Central memory CD8-positive, alpha-beta T cell (primary cell): ENCODE measurements around the gene TMEM63B.

Experiments
- ATAC-seq: fragments of 150-1000 bp; cut with Tn5 transposase; replicated peaks from 2 replicates; pipeline ENCODE4 v1.10.0; 2022; ENCODE audit warnings: mild to moderate bottlenecking, moderate FRiP score, moderate number of reproducible peaks; ENCODE audit not compliant: poor library complexity, severe bottlenecking; ENCODE audit errors: extremely low read depth
- DNase-seq, 2 donors: peaks; one replicate each; pipeline ENCODE4 v3.0.0; 2021; ENCODE audit warnings: low spot score in 2 of 2
- H3K27ac Mint-ChIP-seq: one replicate; pipeline ENCODE4 v1.8.0; 2022; ENCODE audit warnings: low read depth, mild to moderate bottlenecking, moderate library complexity, mixed read lengths
- H3K27me3 Mint-ChIP-seq: one replicate; pipeline ENCODE4 v1.8.0; 2022; ENCODE audit warnings: mixed read lengths
- H3K36me3 Mint-ChIP-seq: one replicate; pipeline ENCODE4 v1.8.0; 2022; ENCODE audit warnings: mild to moderate bottlenecking, moderate library complexity, mixed read lengths; ENCODE audit not compliant: insufficient read depth
- H3K4me1 Mint-ChIP-seq: one replicate; pipeline ENCODE4 v1.8.0; 2022; ENCODE audit warnings: mixed read lengths
- H3K4me3 Mint-ChIP-seq: one replicate; pipeline ENCODE4 v1.8.0; 2022; ENCODE audit warnings: mild to moderate bottlenecking, moderate library complexity, mixed read lengths
- H3K9me3 Mint-ChIP-seq: one replicate; pipeline ENCODE4 v1.8.0; 2022; ENCODE audit warnings: mixed read lengths

Gene TMEM63B

DNA sequence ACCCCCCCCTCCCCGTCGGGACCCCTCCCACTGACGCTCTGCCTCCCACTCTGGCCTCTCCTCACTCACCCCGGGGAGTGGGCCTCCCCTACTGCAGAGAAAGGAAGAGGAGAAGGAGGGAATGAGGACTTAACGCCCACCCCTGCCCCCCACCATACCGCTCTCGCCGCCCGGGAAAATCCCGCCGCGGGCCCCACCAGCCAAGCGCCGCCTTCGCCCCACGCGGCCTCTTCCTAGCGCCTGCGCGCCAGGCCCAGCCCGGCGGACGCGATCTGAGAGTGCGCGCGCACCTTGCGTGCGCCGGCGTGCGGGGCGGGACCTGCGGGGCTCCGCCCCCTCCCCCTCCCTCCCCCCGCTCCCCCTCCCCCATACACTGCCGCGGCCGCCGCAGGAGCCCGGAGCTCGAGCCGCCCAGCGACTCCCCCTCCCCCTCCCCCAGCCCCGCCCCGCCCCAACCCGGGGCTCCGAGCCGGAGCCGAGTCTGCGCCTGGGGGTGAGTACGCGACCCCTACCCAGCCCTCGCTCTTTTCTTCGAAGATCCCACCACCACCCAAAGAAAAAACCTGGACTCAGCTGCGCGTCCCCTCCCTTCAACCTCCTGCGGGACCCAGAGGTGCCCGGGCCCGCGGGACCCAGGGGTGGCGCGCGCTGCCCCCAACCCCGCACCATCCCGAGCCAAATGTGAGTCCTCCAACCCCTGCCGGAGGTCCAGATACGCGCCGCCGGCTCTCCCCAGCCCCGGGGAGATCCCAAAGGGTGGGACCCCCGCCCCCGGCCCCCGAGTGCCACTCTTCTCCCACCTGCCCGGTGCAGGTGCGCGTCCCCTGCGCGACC, at the start of gene TMEM63B, which contains the start of gene MRPL14:
Gene TMEM63B, plus strand, starts transcription at position 369 of the 834 bp plus-strand sequence. CDS start 7,031 bp downstream, outside the sequence.
Gene MRPL14, minus strand, starts transcription at position 267 of the 834 bp plus-strand sequence. CDS start 10,841 bp downstream, outside the sequence.
- ATAC-seq, result peak; percentile 84
- Mint-ChIP-seq H3K4me1 (peaks cover 64% of the 10 kb centered on the region), H3K9me3 (no peaks in the 10 kb centered on the region), H3K27ac (peak within 1 kb of the TSS; percentile 98), H3K36me3 (peaks cover 8% of the 10 kb centered on the region), H3K4me3 (peak within 1 kb of the TSS; percentile 91), H3K27me3 (no peaks in the 10 kb centered on the region)
- DNase-seq, result peak; percentile 74 to 84

DNA sequence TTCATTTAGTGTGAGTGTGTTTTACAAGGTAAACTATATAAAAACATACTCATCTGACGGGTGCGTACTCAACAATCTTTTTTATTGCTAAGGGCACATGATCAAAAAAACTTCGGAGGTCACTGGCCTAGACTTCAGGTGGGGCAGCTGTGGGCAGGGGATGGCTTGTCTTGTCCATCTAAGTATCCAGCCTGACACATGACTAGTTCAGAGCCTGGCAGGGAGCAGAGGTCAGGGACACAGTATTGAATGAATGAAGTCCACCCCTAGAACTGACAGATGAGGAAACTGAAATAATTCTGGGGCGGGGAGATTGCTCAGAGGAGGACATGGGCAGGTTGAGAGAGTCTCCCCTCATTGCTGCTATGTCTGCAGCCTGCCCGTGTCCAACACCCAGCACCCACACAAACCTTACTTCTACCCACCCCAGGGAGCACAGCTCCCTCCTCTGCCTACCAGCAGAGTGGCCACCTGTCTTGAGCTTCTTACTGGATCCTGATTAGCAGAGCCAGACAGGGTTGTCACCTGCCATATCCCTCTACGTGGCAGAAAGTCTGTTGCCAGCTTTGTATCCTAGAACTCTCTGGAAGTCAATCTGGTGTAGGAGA, 49.0 kb upstream of the TMEM63B start:
- Mint-ChIP-seq H3K27ac (no peak overlapping the region), H3K4me1 (peaks cover 15% of the 10 kb centered on the region), H3K27me3 (peaks cover 25% of the 10 kb centered on the region), H3K36me3 (peaks cover 2% of the 10 kb centered on the region), H3K9me3 (no peaks in the 10 kb centered on the region), H3K4me3 (no peak overlapping the region)
- no peak for DNase-seq
- ATAC-seq, result no peak

DNA sequence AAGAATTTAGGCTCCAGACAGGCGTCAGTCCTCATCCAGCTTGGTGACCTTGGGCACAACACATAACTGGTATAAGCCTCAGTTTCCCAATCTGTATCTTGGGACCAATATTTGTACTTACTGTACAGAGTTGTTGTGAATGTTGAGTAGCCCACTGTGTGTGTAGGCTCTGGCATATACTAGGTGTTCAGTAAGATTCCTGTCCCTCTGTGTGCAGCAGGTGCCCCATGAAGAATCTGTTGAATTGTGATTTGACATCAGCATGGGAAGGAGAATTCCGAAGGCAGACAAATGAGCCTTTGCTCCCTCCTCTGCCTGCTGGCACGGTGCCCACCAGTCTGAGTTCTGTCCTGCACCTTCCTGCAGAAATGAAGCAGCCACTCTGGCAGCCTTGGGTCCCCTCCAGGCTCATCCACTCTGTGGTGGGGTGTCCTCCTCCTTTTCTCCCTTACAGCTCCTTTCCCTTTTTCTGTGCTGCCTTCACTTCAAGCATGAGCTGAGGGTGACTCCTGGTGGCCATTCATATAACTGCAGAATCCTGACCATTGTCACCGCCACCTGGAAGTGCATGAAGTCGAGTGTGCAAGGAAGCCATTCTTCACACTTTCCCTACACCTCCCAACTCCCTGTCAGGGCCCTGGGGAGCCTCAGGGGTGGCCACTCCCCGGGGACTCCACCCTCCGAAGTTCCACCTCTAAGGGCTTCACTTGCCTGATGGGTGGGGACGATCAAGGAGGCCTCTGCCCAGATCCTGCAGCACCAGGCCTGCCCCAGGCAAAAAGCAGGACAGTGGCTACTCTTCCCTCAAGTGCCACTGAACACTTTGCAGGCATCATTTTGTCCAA, 48.3 kb upstream of the TMEM63B start:
- H3K9me3 Mint-ChIP-seq, result no peaks in the 10 kb centered on the region
- ATAC-seq (no peak), DNase-seq (peak; percentile 61 to 65)
- peaks cover 8% of the 10 kb centered on the region for H3K4me1 Mint-ChIP-seq
- H3K27ac Mint-ChIP-seq, result no peak overlapping the region
- H3K36me3 Mint-ChIP-seq, result no peaks in the 10 kb centered on the region
- no peak overlapping the region for H3K4me3 Mint-ChIP-seq
- peaks cover 25% of the 10 kb centered on the region for H3K27me3 Mint-ChIP-seq

DNA sequence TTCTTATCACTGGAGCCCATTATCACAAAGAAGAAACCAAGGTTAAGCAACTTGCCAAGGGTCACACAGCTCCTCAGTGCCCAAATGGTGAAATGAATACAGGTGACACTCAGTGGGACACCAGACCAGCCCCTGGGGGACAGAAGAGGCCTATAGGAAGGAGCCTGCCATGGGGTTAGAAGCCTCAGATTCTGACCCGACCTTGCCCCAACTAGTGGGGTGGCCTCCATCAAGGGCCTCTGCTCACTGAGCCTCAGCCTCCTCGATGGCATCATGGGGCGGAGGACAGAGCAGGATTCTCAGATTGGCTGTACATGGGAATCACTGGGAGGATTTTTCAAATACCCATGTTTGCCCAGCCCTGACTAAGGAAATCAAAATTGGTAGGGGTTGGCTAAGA, 47.7 kb upstream of the TMEM63B start:
- no peaks in the 10 kb centered on the region for H3K9me3 Mint-ChIP-seq

DNA sequence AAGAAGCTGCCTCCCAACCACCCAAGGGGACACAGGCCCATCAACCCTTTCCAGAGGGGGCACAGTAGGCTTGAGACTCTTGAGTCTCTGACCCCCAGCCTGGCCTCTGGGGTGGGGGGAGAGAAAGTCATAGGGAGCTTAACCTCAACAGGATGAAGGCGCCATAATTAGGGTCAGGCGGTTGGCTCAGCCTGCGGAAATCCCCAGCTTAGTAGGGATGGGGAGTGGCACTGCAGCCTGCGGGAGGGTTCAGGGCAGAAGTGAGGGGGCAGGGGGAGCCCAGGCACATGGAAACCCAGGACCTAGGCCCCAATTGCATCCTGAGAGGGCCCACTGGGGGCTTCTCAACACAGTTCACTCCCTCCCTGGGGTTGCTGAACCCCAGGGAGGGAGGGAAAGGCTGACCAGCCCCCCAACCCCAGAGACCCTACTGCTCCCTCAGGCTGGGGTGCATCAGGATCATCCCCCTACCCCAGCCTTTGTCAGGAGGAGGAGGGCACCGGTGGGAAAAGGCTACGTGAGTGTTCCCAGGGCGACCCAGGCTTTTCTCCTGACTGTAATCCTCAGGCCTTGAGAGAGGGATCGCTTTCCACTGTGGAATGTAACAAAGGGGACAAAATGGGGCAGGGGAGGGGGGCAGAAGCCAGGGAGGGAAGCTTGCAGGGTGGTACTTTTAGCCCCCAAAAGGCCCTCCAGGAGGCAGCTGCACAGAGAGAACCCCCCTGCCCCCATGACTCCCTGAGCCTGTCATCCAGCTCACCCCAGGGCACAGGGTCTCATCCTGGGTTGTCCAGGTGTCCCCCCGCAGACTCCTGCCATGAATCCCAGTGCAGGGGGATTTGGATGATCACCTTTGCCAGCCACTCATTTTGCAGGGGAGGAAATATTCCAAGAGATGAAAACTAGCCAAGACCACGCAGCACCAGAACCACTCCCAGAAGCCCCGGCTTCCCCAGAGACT, 46.5 kb upstream of the TMEM63B start:
- no peaks in the 10 kb centered on the region for H3K36me3 Mint-ChIP-seq
- no peak overlapping the region for H3K4me3 Mint-ChIP-seq
- DNase-seq (no peak), ATAC-seq (no peak)
- H3K27me3 Mint-ChIP-seq, result peaks cover 25% of the 10 kb centered on the region
- no peaks in the 10 kb centered on the region for H3K4me1 Mint-ChIP-seq
- no peaks in the 10 kb centered on the region for H3K9me3 Mint-ChIP-seq
- H3K27ac Mint-ChIP-seq, result no peak overlapping the region

More for the DNA sequence above, 47.7 kb upstream of the TMEM63B start:
- Mint-ChIP-seq H3K27ac (no peak overlapping the region), H3K4me3 (no peak overlapping the region), H3K36me3 (no peaks in the 10 kb centered on the region), H3K27me3 (peaks cover 25% of the 10 kb centered on the region), H3K4me1 (peaks cover 2% of the 10 kb centered on the region)
- no peak for DNase-seq
- ATAC-seq, result no peak

DNA sequence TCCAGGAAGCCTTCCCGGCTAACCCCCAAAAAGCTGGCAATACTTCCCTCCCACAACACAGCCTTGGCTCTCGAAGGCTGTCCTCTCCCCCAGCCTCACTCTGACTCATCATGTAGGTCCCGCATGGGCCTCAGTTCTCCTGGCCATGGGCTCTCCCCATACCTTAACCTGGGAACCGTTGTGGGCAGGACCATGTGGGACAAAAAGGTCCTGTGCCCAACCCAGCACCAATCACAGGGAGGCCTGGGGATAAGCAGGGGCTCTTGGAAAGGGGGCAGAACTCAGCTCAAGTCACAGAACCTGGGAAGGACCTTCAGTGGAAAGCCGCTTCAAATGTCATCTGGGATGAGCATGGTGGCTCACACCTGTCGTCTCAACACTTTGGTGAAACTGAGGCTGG, 45.6 kb upstream of the TMEM63B start:
- no peaks in the 10 kb centered on the region for H3K4me1 Mint-ChIP-seq
- H3K27ac Mint-ChIP-seq, result no peak overlapping the region
- no peak overlapping the region for H3K4me3 Mint-ChIP-seq
- no peaks in the 10 kb centered on the region for H3K36me3 Mint-ChIP-seq
- peaks cover 25% of the 10 kb centered on the region for H3K27me3 Mint-ChIP-seq
- ATAC-seq (no peak), DNase-seq (no peak)
- H3K9me3 Mint-ChIP-seq, result no peaks in the 10 kb centered on the region

DNA sequence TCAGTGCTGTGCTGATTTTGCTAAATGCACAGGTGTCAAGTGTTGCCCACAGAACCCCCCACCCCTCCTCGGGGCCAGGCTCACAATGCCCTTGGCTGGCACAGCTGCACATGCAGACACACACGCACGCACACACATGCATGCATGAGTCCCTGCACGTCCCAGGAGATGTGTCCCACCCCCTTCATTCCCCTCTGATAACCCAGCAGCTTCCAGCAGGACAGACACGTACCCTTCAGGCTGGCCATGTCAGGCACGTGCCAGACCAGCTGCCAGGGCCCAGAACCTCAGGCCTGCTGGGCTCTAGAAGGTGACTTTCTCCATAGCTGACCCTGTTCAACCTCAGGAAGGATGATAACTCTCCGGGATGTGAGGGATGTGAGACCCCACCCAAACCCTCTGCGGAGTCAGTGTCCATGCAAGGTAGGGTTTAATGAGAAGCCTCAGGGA, 44.5 kb upstream of the TMEM63B start:
- Mint-ChIP-seq H3K27me3 (peaks cover 17% of the 10 kb centered on the region), H3K4me1 (no peaks in the 10 kb centered on the region), H3K4me3 (no peak overlapping the region), H3K9me3 (no peaks in the 10 kb centered on the region), H3K27ac (no peak overlapping the region), H3K36me3 (no peaks in the 10 kb centered on the region)
- no peak for ATAC-seq
- DNase-seq, result no peak

DNA sequence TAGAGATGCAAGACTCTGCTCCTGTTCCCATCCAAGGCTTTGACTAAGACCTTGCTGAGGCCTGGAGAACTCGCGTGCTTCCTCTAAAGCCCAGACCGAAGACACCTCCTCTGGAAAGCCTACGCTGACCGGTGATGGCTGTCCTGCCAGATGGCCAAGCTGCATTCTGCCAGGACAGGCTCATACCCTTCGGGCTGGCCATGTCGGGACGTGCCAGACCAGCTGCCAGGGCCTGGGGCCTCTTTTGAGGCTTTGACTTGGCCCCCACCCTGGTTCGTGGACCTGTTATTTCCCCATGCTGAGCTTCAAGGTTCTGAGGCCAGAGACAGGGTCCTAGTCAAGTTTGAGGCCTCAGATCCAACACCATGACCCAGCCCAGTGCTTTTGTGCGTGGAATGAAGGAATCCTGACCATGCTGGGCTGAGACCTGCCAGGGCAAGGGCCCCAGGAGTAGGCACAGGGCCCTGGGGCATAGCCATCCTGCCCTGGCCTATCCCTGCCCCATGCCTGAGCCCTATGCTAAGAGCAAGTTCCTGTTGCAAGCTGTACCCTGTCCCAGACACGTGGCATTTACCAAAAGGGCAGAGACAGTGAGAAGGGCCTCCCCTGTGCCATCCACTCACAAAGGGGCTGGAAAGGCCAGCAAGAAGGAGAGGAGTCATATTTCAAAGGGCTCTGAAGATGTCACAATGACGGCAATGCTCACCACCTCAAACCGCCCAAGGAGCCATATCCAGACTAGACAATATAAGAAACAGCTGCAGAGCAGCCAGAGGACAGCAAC, 42.9 kb upstream of the TMEM63B start:
- Mint-ChIP-seq H3K27ac (no peak overlapping the region), H3K27me3 (peaks cover 2% of the 10 kb centered on the region), H3K4me3 (no peak overlapping the region)

DNA sequence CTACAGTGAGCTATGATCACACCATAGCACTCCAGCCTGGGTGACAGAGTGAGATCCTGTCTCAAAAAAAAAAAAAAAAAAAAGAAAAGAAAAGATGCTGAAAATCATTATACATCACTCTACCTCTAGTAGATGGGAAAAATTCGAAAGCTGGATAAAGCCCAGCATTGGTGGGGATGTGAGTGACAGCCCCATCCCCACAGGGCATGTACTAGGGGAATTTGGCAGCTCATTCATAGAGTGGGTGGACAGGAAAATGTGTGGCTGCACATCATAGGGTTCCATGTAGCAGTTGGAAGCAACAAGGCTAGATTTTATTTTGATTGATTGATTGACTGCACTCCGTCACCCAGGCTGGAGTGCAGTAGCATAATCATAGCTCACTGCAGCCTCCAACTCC, 42.1 kb upstream of the TMEM63B start:
- Mint-ChIP-seq H3K27ac (no peak overlapping the region), H3K27me3 (no peaks in the 10 kb centered on the region), H3K4me1 (no peaks in the 10 kb centered on the region), H3K9me3 (no peaks in the 10 kb centered on the region), H3K4me3 (no peak overlapping the region), H3K36me3 (no peaks in the 10 kb centered on the region)
- ATAC-seq (no peak), DNase-seq (no peak)

More for the DNA sequence above, 42.9 kb upstream of the TMEM63B start:
- no peaks in the 10 kb centered on the region for H3K4me1 Mint-ChIP-seq
- H3K9me3 Mint-ChIP-seq, result no peaks in the 10 kb centered on the region
- no peak for DNase-seq
- H3K36me3 Mint-ChIP-seq, result no peaks in the 10 kb centered on the region
- ATAC-seq, result no peak

DNA sequence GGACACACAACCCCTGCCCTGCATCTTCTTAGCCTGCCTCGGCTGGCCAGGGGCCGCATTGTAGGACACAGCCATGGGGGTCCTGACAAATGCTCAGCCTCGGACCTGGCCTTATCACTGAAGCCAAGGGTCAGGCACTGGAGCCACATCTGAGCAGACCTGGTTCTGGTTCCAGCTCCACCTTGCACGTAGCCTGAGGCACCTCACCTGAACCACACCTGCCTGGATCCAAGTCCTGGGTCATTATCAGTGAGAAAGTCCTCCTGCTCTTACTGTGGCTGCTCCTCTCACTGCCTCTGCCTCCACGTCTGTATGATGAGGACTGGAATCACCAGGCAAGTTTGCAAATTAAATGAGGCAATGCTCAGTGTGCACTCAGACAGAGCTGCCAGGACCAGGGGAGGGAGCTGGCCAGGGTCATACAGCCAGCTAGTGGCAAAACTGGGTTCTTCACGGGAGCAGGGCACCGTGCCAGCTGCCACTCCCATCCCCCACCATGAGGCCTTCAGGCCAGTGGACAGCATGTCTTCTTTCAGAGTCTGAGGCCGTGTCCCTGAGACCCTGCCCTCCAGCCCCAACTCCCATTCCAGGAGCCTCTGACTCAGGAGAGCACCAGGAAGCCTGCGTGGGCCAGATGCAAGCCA, 40.3 kb upstream of the TMEM63B start:
- H3K4me1 Mint-ChIP-seq, result no peaks in the 10 kb centered on the region
- no peak for ATAC-seq
- H3K36me3 Mint-ChIP-seq, result peaks cover 3% of the 10 kb centered on the region
- H3K4me3 Mint-ChIP-seq, result no peak overlapping the region
- no peak for DNase-seq
- no peaks in the 10 kb centered on the region for H3K9me3 Mint-ChIP-seq
- no peaks in the 10 kb centered on the region for H3K27me3 Mint-ChIP-seq
- no peak overlapping the region for H3K27ac Mint-ChIP-seq

DNA sequence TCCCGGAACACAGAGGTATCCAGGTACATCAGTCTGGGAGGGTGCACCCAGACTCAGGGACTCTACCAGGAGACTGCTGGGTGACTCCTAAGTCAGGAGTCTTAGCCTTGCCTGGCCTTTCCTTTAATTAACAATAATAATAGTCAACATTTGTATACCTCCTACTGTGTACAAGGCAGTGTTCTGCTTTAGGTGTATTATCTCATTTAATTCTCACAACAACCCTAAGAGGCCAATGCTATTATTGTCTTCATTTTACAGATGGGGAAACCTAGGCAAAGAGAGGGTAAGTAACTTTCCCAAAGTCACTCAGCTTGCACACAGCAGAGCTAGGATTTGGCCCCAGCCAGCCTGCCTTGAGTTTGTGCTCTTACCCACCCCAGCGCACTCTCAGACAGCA, 39.7 kb upstream of the TMEM63B start:
- Mint-ChIP-seq H3K4me3 (no peak overlapping the region), H3K4me1 (no peaks in the 10 kb centered on the region), H3K9me3 (no peaks in the 10 kb centered on the region), H3K27me3 (no peaks in the 10 kb centered on the region), H3K36me3 (peaks cover 3% of the 10 kb centered on the region), H3K27ac (no peak overlapping the region)
- ATAC-seq (no peak), DNase-seq (no peak)
